ENCODE results near the gene SLC6A4.
"Not testable (repeated sequence)": the region's sequence is repeated elsewhere in the genome, so short reads cannot be mapped to it uniquely, and the experiment has no call there.

Gene SLC6A4

DNA sequence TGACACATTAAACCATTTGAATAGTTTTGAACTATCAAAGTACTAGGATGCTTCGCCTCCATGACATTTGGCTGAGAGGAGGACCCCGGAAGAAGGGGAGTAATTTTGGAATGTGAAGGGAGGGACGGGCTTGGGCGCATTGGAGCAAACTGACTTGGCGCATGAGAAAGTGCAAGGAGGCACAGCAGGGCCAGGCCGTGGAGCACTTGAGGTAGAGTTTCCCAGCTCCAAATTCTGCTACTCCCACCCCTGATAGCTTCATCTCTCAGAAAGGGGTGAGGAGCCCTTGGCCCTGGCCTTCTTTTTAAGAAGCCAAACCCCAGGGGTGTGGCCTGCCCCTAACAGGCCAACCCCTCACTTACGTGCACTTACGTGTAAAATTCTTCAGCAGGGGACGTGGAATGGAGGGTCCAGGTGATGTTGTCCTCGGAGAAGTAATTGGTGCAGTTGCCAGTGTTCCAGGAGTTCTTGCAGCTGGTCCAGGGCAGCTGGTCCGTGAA is 17.7 kb downstream of the SLC6A4 start:
- no peak for DNase-seq

GRCh38 chr17:30217054-30217453 is 18.4 kb downstream of the SLC6A4 start:
- DNase-seq = no peak

DNA sequence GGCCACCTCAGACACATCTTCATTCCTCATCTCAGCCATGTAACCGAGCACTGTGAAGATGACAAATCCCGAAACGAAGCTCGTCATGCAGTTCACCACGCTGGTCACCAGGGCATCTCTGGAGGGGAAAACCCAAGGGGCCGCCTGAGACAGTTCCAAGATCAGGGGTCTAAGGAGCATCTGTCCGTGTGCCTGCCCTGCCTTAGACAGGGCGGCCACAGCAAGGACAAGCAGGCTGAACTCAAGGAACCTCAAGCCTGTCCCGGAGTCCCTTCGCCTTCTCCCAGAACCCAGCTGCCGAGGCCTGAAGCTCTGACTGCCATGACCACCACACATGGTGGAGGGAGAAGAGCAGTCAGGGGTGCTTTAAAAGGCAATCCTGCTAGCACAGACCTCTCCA is 22.7 kb downstream of the SLC6A4 start:
- DNase-seq = no peak

DNA sequence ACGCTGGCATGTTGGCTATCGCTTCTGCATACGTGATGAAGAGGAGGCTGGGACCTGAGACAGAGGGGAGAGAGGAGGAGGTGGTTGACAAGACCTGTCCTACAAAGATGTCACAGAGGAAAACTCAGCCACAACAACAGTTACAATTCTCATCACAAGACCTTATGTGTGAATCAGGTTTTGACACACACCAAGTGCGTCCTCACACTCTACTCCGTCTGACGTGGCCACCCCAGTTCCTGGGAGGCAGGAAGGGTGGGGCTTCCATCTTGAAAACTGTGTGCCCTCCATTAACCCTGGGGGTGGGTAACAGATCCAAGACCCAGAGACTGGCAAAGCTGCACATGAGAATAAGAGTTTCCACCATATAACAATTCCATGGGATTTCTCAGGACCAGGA is 24.1 kb downstream of the SLC6A4 start:
- DNase-seq = no peak

DNA sequence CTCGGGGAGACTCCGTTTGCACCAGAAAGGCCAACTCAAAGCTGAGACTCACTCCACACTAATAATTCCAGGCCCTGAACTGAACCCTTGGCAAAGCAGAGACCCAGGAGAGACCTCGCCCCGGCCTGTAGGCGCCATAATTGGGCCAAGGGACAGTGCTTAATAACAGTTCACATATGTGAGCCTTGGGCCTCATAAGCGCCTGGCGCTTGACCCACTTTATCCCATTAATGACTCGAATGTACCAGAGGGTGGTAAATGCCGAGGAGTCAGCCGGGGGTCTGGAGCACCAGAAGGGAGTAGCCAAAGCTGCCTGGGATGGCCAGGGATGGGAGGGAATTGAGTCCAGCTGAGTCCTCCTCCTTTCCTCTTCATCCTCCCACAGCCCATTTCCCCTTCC is 24.6 kb downstream of the SLC6A4 start:
- no peak for DNase-seq

- no peak for DNase-seq
Measured at GRCh38 chr17:30210366-30210765, 25.1 kb downstream of the SLC6A4 start.

DNA sequence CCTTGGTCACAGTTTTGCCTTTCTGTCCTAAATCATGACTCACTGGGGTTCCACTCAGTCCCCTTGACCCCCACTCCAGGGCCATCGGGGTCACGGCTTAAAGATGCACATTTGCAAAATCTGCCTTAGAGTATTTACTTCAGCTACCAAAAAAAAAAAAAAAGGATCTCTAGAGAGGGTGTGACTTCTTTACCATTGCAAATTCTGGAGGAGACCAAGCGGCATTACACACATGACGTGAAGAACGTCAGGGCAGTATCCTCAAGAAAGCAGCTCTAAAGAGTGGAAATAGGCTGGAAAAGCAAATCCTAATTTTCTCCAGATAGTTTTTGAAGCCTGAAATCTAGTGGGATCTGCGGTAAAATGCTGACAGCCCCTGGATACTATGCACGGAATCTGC is 25.6 kb downstream of the SLC6A4 start:
- no peak for DNase-seq

- no peak for DNase-seq
Measured at GRCh38 chr17:30208214-30208613, 27.3 kb downstream of the SLC6A4 start.

DNA sequence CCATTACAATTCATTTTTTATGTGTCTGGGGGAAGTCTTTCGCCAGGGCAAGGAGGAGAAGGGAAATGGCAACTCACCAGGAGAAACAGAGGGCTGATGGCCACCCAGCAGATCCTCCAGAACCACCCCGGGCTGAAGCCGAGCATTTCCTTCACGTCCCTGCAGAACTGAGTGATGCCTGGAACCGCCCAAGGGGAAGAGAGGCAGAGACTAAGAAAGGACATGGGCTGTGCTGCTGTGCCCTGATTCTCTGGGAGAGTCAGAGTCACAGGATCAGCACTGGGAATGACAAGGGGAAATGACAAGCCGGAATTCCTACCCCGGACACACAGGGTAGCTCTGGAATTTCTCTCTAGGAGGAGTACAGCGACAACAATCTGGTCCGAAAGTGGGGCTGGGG is 27.8 kb downstream of the SLC6A4 start:
- DNase-seq = no peak

GRCh38 chr17:30203471-30203981 is 32.0 kb downstream of the SLC6A4 start:
- DNase-seq = no peak

DNA sequence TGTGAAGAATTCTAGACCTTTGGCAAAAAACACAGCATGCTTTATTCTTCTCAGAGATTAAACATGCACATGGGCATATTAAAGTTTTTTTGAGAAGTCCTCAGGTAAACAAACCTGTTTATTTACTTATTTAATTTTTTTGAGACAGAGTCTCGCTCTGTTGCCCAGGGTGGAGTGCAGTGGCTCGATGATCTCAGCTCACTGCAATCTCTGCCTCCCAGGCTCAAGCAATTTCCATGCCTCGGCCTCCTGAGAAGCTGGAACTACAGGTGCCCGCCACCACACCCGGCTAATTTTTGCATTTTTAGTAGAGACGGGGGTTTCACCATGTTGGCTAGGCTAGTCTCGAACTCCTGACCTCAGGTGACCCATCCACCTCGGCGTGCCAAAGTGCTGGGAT is 34.8 kb downstream of the SLC6A4 start:
- DNase-seq = not testable (repeated sequence)

DNA sequence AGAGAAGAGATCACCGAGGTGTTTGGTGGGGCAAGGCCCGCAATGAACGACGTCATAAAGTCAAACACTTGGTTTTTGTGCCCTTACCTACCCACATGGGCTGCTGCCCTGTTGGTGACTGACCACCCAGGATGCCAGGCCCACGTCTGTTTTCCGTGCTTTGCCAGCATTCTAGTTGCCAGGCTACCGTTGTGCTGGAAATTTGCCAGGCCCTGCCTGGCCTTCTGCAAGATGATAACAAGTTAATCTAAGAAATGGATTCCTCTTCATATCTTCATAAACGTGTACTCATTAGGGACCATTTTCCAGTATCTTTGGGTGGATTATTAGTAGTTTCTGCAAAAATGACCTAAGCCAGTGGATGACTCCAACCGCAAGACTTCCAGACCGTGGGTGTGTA is 35.4 kb downstream of the SLC6A4 start:
- no peak for DNase-seq

GRCh38 chr17:30199600-30199999 is 35.9 kb downstream of the SLC6A4 start:
- no peak for DNase-seq

GRCh38 chr17:30197416-30197815 is 38.1 kb downstream of the SLC6A4 start:
- DNase-seq = no peak

- no peak for DNase-seq
Measured at GRCh38 chr17:30196504-30196903, 39.0 kb downstream of the SLC6A4 start.

GRCh38 chr17:30191072-30191471 is 44.4 kb downstream of the SLC6A4 start:
- no peak for DNase-seq

- no peak for DNase-seq
Measured at GRCh38 chr17:30188211-30188939, 47.1 kb downstream of the SLC6A4 start.

DNA sequence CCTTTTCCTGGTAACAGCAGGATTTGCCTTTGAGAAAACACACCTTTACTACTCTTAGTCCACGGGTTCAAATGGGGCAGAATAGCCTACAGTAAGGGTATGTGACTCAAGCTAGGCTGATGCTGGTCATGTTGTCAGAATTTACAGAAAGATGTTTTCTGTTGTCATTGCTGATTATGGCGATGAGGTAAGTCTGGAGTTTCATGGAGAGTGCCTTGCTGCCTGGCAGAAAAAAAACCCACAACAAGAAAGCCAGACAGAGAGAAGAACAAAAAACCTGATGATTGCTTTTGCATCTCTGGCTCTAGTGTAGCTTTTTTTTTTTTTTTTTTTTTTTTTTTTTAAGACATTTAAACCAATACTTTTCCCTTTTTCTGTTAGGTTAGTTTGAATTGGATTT is 47.9 kb downstream of the SLC6A4 start:
- DNase-seq = no peak

DNA sequence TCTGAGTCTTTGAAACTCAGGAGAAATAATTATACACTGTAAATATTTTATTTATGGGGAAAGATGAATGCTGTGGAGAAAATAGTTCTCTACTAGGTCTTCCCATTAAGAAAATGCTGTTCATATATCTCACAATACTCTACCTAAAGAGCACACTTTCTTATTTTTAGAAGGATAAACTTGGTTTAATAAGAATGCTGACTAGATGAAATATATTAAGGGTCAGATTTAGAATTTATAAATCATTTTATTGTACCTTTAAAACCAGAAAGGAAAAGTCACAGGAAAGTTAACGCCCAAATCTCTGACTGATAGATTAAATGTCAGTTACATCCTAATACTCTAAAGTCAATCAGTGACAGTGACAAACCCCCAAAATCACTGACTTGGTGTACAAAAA is 48.7 kb downstream of the SLC6A4 start:
- DNase-seq = no peak

DNA sequence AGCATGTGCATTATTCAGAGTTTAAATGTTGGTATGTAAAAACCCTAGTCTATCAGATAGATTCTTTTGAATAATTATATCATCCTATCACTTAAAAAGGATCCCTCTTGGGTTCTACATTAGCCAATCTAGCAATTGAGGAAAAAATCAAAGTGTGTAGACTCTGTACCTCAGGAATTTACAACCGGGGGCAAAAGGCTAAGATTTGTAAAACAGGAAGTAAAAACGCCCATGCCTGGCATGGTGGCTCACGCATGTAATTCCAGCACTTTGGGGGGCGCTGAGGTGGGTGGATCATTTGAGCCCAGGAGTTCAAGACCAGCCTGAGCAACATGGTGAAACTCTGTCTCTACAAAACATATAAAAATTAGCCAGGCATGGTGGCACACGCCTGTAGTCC is 58.6 kb downstream of the SLC6A4 start:
- no peak for DNase-seq

DNA sequence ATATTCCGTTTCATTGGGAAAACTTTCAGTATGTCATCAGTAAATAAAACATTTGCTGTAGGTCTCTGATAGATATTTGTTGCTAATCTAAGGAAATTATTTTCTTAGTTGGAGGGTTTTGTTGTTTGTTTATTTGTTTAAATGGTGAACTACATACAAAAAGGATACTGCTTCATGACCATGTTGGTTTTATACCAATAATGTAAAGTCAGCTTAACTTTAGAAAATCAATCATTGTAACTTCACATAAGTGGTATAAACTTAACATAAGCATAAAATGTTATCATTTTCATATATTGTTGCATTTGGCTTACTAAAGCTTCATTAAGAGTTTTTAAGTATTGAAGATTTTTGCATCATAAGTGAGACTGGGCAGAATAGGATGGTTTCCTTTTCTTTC is 60.9 kb downstream of the SLC6A4 start:
- DNase-seq = no peak

DNA sequence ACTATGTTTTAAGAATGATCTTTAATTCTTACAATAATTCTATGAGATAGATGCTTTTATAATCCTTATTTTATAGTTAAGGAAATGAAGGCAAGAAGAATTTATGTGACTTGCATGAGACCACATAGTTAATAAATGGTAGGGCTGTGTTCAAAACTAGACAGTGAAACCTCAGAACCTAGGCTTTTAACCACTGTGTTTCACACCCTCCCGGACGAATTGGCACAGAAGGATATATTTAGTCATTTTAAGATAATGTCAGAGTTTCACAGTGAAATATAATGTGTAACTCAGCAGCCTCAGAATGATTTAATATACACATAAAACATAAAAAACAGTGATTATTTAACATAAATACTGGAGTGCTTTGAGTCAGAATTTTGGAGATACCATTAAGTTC is 61.8 kb downstream of the SLC6A4 start:
- no peak for DNase-seq

- no peak for DNase-seq
Measured at GRCh38 chr17:30172560-30172959, 62.9 kb downstream of the SLC6A4 start.

- no peak for DNase-seq
Measured at GRCh38 chr17:30170415-30170987, 65.0 kb downstream of the SLC6A4 start.

DNA sequence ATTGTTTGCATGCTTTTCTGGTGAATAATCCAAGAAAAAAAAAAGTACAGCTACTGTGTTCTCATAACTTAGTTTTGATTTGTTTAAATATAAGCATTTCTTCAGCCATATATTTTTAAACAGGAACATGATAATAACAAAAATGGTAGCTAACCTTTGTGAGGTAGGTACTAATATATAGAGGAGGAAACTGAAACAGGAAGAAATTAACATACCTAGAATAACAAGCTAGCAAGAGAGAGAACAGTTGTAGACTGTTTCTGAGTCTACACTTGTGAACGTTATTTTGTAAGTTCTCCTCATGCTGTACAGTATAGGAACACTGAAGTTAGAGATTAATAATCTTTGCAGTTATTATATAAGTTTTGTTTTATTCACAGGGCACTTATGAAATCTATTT is 69.5 kb downstream of the SLC6A4 start:
- DNase-seq = no peak
